OCI-LY1 (cell line): Measurements from ENCODE around the gene CCDC27.

Experiments used
- EZH2 ChIP-seq: fragments of 200-600 bp; sonication (generic), shearing (Covaris generic); IDR thresholded peaks from 2 replicates; pipeline ENCODE4 v1.8.0; 2017; ENCODE audit warnings: borderline replicate concordance, mixed run types, mild to moderate bottlenecking, antibody characterized with exemption, low read length, moderate library complexity, mixed read lengths
- TF ChIP-seq, protein P1 (sequence below): fragments of 200-600 bp; sonication (generic), shearing (Covaris generic); IDR thresholded peaks from 2 replicates; pipeline ENCODE4 v1.5.1; 2017; ENCODE audit warnings: mild to moderate bottlenecking, antibody characterized with exemption, low read length, moderate library complexity, mixed read lengths

DNA sequence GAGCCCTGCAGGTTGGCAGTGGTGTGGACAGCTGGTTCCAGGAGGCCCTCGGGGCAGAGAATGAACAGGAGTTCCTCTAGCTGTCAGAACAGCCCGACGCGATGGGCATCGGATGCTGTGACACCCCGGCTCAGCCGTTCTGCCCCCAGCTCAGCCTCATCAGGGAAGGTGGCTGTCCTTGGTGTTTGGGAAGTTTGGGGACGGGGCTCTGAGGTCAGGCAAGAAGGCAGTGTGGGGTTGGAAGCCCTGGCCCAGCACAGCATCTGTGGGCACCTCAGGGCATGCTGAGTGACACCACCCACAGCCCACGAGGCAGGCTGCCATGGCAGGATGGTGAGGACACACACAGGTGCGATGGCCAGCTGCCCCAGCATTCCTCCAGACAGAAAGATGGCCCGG lies 40.9 kb upstream of the CCDC27 start:
- no peak for TF ChIP-seq EZH2
- TF ChIP-seq, protein P1, sequence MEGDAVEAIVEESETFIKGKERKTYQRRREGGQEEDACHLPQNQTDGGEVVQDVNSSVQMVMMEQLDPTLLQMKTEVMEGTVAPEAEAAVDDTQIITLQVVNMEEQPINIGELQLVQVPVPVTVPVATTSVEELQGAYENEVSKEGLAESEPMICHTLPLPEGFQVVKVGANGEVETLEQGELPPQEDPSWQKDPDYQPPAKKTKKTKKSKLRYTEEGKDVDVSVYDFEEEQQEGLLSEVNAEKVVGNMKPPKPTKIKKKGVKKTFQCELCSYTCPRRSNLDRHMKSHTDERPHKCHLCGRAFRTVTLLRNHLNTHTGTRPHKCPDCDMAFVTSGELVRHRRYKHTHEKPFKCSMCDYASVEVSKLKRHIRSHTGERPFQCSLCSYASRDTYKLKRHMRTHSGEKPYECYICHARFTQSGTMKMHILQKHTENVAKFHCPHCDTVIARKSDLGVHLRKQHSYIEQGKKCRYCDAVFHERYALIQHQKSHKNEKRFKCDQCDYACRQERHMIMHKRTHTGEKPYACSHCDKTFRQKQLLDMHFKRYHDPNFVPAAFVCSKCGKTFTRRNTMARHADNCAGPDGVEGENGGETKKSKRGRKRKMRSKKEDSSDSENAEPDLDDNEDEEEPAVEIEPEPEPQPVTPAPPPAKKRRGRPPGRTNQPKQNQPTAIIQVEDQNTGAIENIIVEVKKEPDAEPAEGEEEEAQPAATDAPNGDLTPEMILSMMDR, result no peak
